NCI-H69 (cell line): ENCODE data around the gene C6orf52.
"Not testable (repeated sequence)": the region's sequence is repeated elsewhere in the genome, so short reads cannot be mapped to it uniquely, and the experiment has no call there.

Experiments
- DNase-seq: peaks from one replicate; lab custom pipeline; 2025; lab: John Stamatoyannopoulos, UW

C6orf52 gene

DNA sequence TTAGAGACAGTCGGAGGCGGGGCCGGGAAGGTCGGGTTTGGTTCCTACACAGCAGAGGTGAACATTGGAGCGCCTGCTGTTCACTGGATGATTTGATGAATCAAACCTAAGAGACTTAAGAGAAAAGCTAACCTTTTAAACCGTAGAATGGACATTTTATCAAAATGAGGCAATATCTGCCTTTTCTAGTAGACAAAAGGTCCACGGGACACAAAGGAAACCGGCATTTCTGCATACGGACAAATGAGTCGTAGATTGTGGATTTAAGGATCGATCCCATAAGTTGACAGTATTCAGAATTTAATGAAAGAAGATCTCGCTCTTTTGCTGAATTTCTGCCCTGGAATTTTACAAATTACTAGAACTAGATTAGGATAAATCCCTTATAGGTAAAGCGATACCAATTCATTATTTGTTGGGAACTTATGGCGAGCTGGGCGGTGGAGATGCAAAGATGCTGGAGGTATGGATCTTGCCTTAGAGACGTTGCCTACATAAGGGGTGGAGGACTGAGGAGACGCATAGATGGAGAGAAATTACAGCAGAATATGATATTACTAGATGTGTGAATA lies 756 bp upstream of the C6orf52 start:
- DNase-seq = peak; percentile 46

DNA sequence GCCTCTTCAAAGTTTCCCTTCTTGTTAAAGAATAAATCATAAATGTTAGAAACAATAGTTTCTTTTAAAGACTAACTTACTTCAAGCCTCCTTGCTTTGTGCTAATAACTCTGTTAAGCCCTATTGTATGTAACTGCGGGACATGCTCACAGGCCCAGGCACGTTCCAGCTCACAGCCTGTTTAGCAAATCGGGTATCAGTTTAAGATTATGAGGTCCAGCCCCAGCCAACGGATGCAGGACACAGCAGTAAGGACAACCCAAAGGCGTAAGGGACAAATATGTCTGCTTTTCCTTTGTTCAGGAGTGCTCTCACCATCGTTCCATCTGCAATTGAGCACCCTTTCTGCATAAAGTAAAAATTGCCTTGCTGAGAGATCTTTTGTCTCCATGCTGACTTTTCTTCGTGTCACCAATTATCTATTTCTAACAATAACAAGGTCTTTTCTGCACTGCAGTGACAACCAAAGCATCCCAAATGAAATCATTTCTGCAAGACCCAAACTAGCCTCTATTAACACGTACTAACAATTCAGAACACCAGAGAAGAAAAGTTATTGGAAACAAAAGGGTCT lies 1.4 kb downstream of the C6orf52 start:
- no peak for DNase-seq

DNA sequence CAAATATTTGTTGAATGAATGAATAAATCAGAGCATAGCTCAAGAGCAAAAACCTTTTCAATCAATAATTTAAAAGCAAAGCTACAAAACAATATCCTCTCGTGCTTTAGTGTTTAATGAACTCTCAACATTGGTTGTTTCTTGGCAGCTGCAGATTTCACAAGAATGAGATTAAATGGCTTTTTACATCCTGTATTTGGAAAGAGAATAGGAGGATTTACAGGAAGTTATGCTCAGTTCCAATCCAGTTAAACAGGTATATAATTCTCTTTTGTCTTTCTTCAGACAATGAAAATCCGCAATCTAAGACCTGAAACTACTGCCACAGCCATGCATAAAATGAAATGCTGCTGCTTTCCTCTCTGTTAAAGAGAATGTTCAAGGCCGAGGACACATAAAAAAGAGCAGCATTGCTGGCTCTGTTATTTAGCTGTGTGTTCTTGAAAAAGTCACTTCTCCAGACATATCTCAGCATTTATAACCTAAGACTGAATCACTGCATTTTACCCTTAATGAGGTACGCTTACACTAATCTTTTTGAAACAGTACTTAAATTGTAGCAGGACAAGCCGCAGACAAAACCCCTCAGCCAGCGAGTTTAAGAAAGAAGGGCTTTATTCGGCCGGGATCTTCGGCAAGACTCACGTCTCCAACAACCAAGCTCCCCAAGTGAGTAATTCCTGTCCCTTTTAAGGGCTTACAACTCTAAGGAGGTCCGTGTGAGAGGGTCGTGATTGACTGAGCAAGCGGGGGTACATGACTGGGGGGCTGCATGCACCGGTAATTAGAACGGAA lies 3.6 kb downstream of the C6orf52 start:
- no peak for DNase-seq

DNA sequence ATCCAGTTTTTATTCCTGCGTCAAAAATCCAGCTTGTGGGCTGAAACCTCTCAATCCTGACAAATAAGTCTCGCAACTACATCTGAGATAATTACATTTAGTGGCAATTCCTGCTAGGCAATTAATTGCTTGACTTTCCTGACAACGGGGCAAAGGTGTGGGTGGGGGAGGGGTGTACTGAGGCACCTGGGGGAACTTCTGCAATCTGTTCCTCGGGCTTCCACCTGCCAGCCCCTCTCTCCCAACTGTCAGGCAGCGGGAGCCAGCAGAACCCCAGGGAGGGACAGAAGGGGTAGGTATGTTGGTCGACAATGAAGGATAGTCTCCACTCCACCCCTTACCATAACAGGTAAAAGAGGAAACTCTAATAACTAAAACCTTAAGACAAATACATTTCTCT lies 6.8 kb downstream of the C6orf52 start:
- peak; percentile 84 for DNase-seq

DNA sequence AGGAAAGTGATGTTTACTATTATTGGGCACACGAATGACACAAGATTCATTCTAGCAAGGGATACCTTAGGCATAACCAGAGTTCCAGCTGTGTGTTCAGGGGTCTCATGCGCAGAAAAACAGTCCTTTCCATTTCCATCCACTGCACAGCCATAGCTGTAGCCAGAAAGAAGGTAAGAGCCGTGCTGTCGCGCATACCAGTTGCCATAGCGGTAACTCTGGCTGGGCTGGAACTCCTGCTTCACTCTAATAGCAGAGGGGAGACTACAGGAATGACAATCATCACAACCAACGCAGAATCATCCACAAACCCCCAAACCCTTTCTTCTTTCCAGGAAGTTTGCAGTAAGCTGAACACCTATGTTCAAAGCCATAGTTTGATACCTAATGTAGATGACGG lies 7.5 kb downstream of the C6orf52 start:
- peak; percentile 14 for DNase-seq

DNA sequence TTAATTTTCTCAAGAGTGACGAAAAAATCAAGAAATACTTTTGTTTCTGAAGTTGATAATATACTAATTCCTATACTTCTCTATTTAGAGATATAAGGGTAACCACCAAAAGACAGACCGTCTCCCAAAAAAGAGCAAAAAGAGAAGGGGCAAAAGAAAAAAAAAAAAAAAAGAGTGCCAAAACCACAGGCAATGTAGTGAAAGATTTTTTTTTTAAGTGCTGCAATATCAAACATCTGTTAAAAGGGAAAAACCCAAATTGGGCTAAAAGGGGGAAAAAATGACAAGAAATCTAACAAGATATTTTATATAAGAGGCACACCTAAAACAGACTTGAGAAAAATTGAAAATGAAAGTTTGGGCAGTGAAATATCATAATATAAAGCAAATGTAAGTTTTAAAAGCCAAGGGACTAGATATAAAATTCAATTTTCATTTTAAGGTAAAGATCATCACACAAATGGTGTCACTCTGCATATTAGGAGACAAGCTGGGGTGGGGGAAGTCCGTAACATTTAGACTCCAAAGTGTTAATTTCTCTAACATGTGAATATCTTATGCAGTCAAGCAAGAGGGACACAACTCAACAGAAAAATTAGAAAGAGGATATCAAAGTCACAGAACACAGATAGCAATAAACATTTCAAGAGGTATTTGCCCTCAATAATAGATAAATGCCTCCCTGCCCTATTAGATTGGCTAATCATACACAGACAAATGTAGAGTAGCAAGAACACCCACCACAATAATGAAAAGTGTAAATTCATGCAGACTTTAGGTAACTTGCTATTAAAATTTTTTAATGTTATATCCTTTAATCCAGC lies 9.1 kb downstream of the C6orf52 start:
- no peak for DNase-seq

DNA sequence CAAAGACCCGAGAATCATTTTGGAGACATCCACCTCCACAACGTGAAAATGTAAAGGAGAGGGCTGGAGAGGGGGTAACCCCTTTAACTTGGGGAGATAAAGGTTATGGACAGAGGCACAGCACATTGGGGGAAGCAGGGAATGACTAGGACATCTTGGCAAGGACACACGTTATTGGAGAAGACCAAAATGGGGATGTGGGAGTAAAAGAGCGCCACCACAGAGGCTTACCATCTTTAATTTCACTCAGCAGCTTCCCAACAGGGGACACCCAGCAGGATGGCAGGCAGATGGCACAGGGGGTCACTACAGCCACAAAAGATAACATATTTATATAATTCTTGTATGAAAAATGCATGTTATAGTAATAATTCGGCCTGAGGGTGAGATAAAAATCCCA lies 9.8 kb downstream of the C6orf52 start:
- DNase-seq = no peak

DNA sequence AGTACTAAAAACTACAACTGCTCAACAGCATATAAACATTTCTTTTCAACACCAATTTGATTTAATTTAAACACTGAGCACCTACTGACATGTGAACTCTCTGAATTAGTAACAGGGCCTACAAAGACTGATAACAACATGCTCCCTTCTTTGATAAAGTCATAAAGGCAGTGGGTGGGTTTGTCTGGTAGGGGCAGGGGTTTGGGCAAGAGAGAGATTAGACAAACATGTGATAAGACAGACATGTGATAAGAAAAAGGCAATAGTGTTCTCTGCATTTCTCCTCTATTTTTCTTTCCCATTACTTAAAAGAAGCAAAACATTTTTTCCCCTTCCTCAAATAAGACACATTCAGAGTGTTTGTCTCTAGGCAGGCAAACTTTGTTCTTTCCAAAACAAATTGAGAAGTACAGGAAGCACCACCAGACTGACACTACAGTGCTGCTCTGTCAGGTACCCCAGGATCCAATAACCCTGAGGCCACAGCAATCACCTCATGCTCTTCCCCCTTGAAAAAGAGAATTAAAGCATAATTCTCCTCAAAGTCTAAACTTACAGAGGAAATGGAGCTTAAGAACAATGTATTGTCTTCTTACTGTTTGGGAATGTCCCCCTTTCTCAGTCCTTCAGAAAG lies 11.9 kb downstream of the C6orf52 start:
- no peak for DNase-seq

DNA sequence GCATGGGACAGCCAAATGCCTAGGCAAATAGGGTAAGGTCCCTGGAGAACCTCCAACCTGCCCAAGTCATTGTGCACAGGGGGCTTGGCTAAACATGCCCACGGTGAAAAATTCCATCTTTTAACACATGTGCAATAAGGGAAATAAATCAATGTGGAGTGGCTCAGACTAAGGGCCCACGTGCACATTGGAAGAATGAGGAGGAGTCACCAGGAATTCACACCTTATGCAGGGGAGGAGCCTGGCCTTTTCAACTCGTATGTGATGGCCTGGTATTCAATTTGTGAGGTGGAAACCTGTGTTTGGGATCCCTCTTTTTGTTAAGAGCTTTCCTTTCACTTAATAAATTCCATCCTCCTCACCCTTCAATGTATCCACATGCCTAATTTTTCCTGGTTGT lies 12.6 kb downstream of the C6orf52 start:
- no peak for DNase-seq

DNA sequence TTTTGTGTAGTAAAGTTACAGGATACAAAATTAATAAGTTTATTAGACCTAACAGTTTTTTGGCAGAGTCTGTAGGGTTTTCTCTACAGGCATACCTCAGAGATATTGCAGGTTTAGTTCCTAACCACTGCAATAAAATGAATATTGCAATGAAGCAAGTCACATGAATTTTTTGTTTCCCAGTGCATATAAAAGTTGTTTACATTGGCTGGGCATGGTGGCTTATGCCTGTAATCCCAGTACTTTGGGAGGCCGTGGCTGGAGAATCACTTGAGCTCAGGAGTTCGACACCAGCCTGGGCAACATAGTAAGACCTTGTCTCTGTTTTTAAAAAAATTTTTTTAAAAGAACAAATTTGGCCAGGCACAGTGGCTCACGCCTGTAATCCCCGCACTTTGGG lies 16.0 kb downstream of the C6orf52 start:
- DNase-seq = no peak

DNA sequence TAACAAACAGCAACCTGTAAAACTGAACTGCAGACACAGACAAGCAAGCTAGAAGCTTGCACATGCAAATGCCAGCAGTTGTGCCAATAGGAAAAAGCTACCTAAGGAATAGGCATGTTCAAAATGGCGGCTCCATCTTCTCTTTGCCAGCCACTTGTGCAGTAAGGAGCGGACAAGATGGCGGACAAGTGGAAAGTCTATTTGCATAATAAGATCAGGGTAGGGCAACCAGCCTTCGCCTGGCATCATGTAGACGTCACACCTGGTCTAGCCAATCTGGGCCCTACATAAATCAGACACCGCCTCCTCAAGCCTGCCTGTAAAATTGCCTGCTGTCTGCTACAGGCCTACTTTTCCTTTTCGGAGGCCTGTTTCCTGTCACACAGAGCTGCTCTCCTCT lies 18.0 kb downstream of the C6orf52 start:
- no peak for DNase-seq

DNA sequence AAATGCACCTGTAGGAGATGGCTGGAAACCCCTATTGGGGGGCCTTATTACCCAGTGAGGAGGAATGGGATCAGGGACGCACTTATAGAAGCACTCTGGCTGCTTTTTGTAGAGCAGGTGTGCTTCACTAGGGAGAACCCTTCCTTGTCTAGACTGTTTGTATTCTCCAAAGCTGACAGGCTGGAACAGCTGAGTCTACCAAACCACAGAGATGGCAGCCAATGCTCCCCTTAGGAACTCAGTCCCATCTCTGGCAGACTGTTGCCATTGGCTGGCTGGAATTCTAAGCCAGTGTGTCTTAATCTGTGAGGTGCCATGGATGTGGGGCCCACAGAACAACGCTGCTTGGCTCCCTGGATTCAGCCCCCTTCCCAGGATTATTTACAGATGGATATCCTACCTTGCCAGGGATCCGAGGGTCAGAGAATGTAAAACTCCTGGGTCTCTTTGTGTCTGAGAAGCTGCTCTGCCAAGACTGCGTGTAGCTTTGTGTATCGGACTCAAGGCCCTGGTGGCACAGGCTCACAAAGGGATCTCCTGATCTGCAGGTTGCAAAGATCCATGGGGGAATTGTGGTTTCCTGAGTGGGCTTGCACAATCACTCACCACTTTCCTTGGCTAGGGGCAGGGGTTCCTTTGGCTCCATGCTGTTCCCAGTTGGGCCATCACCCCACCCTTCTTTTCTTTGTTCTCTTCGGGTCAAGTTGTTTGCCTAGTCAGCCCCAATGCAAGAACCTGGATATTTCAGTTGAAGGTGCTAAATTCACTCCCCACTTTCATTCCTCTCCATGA lies 26.1 kb downstream of the C6orf52 start:
- no peak for DNase-seq

DNA sequence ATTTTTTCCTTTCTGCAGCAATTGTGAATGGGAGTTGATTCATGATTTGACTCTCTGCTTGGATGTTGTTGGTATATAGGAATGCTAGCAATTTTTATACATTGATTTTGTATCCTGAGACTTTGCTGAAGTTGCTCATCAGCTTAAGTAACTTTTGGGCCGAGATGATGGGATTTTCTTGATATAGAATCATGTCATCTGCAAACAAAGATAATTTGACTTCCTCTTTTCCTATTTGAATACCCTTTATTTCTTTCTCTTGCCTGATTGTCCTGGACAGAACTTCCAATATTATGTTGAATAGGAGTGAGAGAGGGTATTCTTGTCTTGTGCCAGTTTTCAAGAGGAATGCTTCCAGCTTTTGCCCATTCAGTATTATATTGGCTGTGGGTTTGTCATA lies 28.8 kb downstream of the C6orf52 start:
- DNase-seq = not testable (repeated sequence)

DNA sequence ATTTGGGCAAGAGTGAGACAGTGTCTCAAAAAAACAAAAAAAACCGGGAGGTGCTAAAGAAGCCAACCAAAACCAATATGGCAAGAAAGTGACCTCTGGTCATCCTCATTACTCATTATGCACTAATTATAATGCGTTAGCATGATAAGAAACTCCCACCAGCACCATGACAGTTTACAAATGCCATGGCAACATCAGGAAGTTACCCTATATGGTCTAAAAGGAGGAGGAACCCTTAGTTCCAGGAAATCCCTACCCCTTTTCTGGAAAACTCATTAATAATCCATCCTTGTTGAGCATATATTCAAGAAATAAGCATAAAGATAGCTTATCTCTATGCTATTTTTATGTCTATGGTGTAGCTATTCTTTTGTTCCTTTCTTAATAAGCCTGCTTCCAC lies 31.7 kb downstream of the C6orf52 start:
- no peak for DNase-seq

DNA sequence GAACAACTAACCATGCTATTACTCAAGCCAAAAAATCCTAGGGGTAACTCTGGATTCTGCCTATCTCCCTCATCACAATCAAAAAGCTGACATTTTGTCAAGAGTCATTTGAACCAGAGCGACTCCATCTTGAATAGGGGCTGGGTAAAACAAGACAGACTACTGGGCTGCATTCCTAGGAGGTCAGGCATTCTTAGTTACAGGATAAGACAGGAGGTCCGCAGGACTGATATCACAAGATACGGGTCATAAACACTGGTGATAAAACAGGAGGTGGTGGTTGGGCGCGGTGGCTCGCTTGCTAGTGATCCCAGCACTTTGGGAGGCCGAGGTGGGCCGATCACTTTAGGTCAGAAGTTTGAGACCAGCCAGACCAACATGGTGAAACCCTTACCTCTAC lies 32.2 kb downstream of the C6orf52 start:
- no peak for DNase-seq

DNA sequence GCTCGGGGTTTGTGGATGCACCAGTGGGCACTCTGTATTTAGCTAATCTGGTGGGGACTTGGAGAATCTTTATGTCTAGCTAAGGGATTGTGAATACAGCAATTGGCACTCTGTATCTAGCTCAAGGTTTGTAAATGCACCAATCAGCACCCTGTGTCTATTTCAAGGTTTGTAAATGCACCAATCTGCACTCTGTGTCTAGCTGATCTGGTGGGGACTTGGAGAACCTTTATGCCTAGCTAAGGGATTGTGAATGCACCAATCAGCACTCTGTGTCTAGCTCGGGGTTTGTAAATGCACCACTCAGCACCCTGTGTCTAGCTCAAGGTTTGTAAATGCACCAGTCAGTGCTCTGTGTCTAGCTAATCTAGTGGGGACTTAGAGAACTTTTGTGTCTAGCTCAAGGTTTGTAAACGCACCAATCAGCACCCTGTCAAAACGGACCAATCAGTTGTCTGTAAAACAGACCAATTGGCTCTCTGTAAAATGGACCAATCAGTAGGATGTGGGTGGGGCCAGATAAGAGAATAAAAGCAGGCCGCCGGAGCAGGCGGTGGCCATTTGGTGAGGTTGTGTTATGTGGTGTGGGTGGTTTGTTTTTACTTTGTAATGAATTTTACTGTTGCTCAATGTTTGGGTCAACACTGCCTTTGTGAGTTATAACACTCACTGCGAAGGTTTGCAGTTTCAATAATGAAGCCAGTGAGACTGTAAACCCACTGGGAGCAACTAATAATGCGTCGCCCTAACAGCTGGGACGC lies 33.8 kb downstream of the C6orf52 start:
- DNase-seq = not testable (repeated sequence)

DNA sequence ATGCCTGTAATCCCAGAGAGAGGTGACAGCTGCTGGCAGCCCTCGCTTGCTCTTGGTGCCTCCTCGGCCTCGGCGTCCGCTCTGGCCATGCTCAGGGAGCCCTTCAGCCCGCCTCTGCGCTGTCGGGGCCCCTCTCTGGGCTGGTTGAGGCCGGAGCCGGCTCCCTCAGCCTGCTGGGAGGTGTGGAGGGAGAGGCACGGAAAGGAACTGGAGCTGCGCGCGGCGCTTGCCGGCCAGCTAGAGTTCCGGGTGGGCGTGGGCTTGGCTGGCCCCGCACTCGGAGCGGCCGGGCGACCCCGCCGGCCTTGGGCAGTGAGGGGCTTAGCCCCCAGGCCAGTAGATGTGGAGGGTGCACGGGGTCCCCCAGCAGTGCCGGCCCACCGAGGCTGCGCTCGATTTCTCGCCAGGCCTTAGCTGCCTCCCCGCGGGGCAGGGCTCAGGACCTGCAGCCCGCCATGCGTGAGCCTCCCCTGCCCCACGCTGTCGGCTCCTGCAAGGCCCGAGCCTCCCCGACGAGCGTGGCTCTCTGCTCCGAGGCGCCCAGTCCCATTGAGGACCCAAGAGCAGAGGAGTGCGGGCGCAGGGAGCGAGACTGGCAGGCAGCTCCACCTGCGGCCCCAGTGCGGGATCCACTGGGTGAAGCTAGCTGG lies 34.6 kb downstream of the C6orf52 start:
- peak; percentile 73 for DNase-seq

DNA sequence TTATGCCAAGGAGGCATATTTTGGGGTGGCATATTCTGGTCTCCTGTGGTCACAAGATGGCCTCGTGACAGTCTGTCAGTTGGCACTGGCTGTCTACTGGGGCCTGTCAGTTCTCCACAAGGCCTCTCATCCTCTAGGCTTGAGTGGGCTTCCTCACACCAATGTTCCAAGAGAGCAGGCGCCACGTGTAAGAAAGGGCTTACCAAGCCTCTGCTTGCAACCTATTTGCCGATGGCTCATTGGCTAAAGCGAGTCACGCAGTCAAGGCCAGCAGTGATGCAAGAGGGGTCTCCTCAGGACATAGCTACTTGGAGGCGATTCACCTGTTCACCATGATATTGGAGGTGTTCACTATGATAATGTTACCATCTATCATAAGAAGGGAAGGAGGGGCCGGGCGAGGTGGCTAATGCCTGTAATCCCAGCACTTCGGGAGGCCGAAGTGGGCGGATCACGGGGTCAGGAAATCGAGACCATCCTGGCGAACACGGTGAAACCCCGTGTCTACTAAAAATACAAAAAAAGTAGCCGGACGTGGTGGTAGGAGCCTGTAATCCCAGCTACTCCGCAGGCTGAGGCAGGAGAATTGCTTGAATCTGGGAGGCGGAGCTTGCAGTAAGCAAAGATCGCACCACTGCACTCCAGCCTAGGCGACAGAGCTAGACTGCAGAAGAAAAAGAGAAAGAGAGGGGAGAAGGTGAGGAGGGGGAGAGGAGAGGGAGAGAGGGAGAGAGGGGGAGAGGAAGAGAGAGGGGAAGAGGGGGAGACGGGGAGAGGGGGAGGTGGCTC lies 35.3 kb downstream of the C6orf52 start:
- peak; percentile 19 for DNase-seq

DNA sequence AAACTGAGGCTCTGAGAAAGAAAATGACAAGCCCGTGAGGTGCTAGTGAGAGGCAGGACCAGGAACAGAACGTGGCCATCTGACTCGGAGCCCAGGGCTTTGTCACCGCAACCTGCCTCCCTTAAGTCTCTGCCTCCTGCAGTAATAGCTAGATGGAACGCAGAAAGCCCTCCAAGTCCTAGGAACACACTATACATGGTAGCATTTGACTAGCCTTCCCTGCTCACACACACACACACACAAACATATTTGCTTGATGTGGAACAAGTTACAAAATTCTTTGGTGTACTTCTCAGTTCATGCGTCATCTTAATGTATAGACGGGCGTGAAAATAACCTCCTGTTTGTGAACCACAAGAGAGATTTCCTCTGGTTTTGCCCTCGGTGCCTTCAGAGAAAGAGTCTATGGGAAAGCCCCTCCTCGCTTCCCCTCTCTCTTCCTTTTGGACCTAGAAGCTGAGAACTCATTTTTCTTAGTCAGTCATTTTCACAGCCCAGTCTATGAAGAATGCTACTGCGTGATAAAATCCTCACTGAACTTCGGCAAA lies 38.8 kb downstream of the C6orf52 start:
- DNase-seq = no peak
